NCI-H2081 treated with DMSO at 0.1 percent for 48 hours (cell line): ENCODE results near the gene LCLAT1.
"Not testable (repeated sequence)": the region's sequence is repeated elsewhere in the genome, so short reads cannot be mapped to it uniquely, and the experiment has no call there.

ENCODE experiments used
- DNase-seq: peaks from one replicate; lab custom pipeline; 2025; lab: John Stamatoyannopoulos, UW

Gene LCLAT1

GRCh38 chr2:30487603-30488002, 40.6 kb downstream of the LCLAT1 start:
- DNase-seq: no peak

- no peak for DNase-seq
Measured at GRCh38 chr2:30488012-30488659, 41.1 kb downstream of the LCLAT1 start.

- no peak for DNase-seq
Measured at GRCh38 chr2:30491225-30491624, 44.2 kb downstream of the LCLAT1 start.

- DNase-seq: no peak
Measured at GRCh38 chr2:30492185-30492584, 45.1 kb downstream of the LCLAT1 start.

- no peak for DNase-seq
Measured at GRCh38 chr2:30492619-30493018, 45.6 kb downstream of the LCLAT1 start.

GRCh38 chr2:30493440-30493839, 46.4 kb downstream of the LCLAT1 start:
- DNase-seq: no peak

- DNase-seq: not testable (repeated sequence)
Measured at GRCh38 chr2:30495896-30496295, 48.9 kb downstream of the LCLAT1 start.

GRCh38 chr2:30499681-30500080, 52.6 kb downstream of the LCLAT1 start:
- no peak for DNase-seq

GRCh38 chr2:30500699-30501098, 53.7 kb downstream of the LCLAT1 start:
- no peak for DNase-seq

- no peak for DNase-seq
Measured at GRCh38 chr2:30502310-30502709, 55.3 kb downstream of the LCLAT1 start.

- DNase-seq: no peak
Measured at GRCh38 chr2:30503007-30503694, 56.1 kb downstream of the LCLAT1 start.

- no peak for DNase-seq
Measured at GRCh38 chr2:30503695-30504052, 56.6 kb downstream of the LCLAT1 start.

- DNase-seq: no peak
Measured at GRCh38 chr2:30504731-30505130, 57.7 kb downstream of the LCLAT1 start.

- DNase-seq: no peak
Measured at GRCh38 chr2:30505500-30506180, 58.6 kb downstream of the LCLAT1 start.

GRCh38 chr2:30507460-30507859, 60.4 kb downstream of the LCLAT1 start:
- DNase-seq: not testable (repeated sequence)

GRCh38 chr2:30509716-30510115, 62.7 kb downstream of the LCLAT1 start:
- no peak for DNase-seq

- no peak for DNase-seq
Measured at GRCh38 chr2:30510409-30510808, 63.4 kb downstream of the LCLAT1 start.

GRCh38 chr2:30511122-30512083, 64.4 kb downstream of the LCLAT1 start:
- DNase-seq: peak; percentile 33

GRCh38 chr2:30512243-30512886, 65.3 kb downstream of the LCLAT1 start:
- DNase-seq: no peak

GRCh38 chr2:30513649-30514048, 66.6 kb downstream of the LCLAT1 start:
- not testable (repeated sequence) for DNase-seq

GRCh38 chr2:30514134-30514847, 67.2 kb downstream of the LCLAT1 start:
- DNase-seq: no peak
